SIG-M5 (cell line): Measurements from ENCODE around the gene JUND.

Experiments used
- DNase-seq: peaks from one replicate; lab custom pipeline; 2025; lab: John Stamatoyannopoulos, UW

Gene JUND

GRCh38 chr19:18289471-18290301 is 8.3 kb upstream of the JUND start:
- no peak for DNase-seq

GRCh38 chr19:18287836-18288772 is 6.7 kb upstream of the JUND start:
- no peak for DNase-seq

GRCh38 chr19:18286973-18287635 is 5.7 kb upstream of the JUND start:
- DNase-seq: no peak

GRCh38 chr19:18284712-18285360 is 3.4 kb upstream of the JUND start:
- DNase-seq: no peak

- DNase-seq: no peak
Measured at GRCh38 chr19:18283338-18283737, 1.9 kb upstream of the JUND start.

- DNase-seq: no peak
Measured at GRCh38 chr19:18282788-18283141, 1.3 kb upstream of the JUND start.

- no peak for DNase-seq
Measured at GRCh38 chr19:18282021-18282787, 782 bp upstream of the JUND start.

- no peak for DNase-seq
Measured at GRCh38 chr19:18280247-18281081, 958 bp downstream of the JUND start.

- no peak for DNase-seq
Measured at GRCh38 chr19:18279516-18280246, 1.7 kb downstream of the JUND start.

- DNase-seq: no peak
Measured at GRCh38 chr19:18279266-18279515, 2.2 kb downstream of the JUND start.

GRCh38 chr19:18278521-18279265 is 2.7 kb downstream of the JUND start:
- DNase-seq: no peak

GRCh38 chr19:18274781-18275356 is 6.6 kb downstream of the JUND start:
- DNase-seq: no peak

- DNase-seq: no peak
Measured at GRCh38 chr19:18274219-18274780, 7.1 kb downstream of the JUND start, which contains the start of gene IQCN. Gene IQCN (minus strand): TSS chr19:18274452. CDS start chr19:18269478, 4,974 bp downstream.

GRCh38 chr19:18273561-18274218 is 7.7 kb downstream of the JUND start:
- no peak for DNase-seq

- no peak for DNase-seq
Measured at GRCh38 chr19:18271433-18271841, 10.0 kb downstream of the JUND start.

GRCh38 chr19:18270326-18270725 is 11.1 kb downstream of the JUND start:
- DNase-seq: no peak

- no peak for DNase-seq
Measured at GRCh38 chr19:18269070-18269723, 12.2 kb downstream of the JUND start.
